Adrenal gland (tissue), 5 donors: ENCODE data around the gene GYPC.

ENCODE experiments used
- POLR2A ChIP-seq, 2 donors: fragments of 450-650 bp; IDR thresholded peaks; one replicate each; pipeline ENCODE4 v1.6.1; 2017; ENCODE audit warnings: antibody characterized with exemption in 2 of 2, mild to moderate bottlenecking in 2 of 2, moderate library complexity in 1 of 2
- TF ChIP-seq, protein P1 (sequence below), 6 experiments: fragments of 450-650 bp in 4 of 6; fragments of 200-600 bp in 2 of 6; sonication (generic) in 1 of 6; IDR thresholded peaks; 1 replicate in 5 of 6; 2 replicates in 1 of 6; pipeline versions ENCODE4 v1.5.1 to v1.8.0; 2016 to 2021; ENCODE audit warnings: antibody characterized with exemption in 6 of 6, mild to moderate bottlenecking in 2 of 6, moderate library complexity in 1 of 6
- donor health status: DM: no; HTN: no; CAD: no.

- TF ChIP-seq, protein P1, sequence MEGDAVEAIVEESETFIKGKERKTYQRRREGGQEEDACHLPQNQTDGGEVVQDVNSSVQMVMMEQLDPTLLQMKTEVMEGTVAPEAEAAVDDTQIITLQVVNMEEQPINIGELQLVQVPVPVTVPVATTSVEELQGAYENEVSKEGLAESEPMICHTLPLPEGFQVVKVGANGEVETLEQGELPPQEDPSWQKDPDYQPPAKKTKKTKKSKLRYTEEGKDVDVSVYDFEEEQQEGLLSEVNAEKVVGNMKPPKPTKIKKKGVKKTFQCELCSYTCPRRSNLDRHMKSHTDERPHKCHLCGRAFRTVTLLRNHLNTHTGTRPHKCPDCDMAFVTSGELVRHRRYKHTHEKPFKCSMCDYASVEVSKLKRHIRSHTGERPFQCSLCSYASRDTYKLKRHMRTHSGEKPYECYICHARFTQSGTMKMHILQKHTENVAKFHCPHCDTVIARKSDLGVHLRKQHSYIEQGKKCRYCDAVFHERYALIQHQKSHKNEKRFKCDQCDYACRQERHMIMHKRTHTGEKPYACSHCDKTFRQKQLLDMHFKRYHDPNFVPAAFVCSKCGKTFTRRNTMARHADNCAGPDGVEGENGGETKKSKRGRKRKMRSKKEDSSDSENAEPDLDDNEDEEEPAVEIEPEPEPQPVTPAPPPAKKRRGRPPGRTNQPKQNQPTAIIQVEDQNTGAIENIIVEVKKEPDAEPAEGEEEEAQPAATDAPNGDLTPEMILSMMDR (IDR thresholded peaks at IDR 0.05): no peak
- TF ChIP-seq POLR2A (IDR thresholded peaks at IDR 0.05): no peak
Measured at GRCh38 chr2:126700677-126701076, 44.7 kb downstream of the GYPC start.
